Kidney epithelial cell (primary cell): ENCODE measurements around the gene GALNT1. TPM values are rescaled to one million over a fixed set of nuclear protein-coding genes. Genes with fewer than 3 reads are reported as not detected.

Source experiments
- DNase-seq: peaks from one replicate; pipeline ENCODE4 v3.0.0-alpha.2; 2010; ENCODE audit warnings: low read depth
- H3K27me3 ChIP-seq: 2 replicates; pipeline ENCODE4 v1.6.0; 2011; ENCODE audit warnings: low read length; ENCODE audit not compliant: control insufficient read depth, insufficient read depth
- H3K36me3 ChIP-seq: 2 replicates; pipeline ENCODE4 v1.5.1; 2011; ENCODE audit warnings: low read length; ENCODE audit not compliant: control insufficient read depth, insufficient read depth
- H3K4me3 ChIP-seq: 2 replicates; pipeline ENCODE4 v1.5.1; 2011; ENCODE audit warnings: low read depth, mild to moderate bottlenecking, control low read depth, low read length
- CTCF ChIP-seq: IDR thresholded peaks from 2 replicates; pipeline ENCODE4 v1.5.1; 2011; ENCODE audit warnings: mild to moderate bottlenecking, moderate library complexity, low read length, control low read depth, inconsistent platforms; ENCODE audit not compliant: insufficient read depth, poor library complexity, severe bottlenecking
- total RNA-seq: library from RNA; depleted of rRNA; stranded (reverse); fragments of >200 nt; gene quantifications from 2 replicates; pipeline ENCODE4 v1.2.3, GENCODE V29; 2015

Gene GALNT1
- total RNA-seq, 1 donor from 2014 or later = 53.2 TPM

- Histone ChIP-seq H3K36me3 (no peaks in the 10 kb centered on the region), H3K27me3 (no peaks in the 10 kb centered on the region), H3K4me3 (no peak overlapping the region)
- DNase-seq = peak; percentile 81
- no peak for TF ChIP-seq CTCF
Measured at GRCh38 chr18:35616664-35617423, 35.3 kb downstream of the GALNT1 start.

- Histone ChIP-seq H3K27me3 (no peaks in the 10 kb centered on the region), H3K36me3 (no peaks in the 10 kb centered on the region), H3K4me3 (no peak overlapping the region)
- TF ChIP-seq CTCF = no peak
- DNase-seq = no peak
Measured at GRCh38 chr18:35617865-35618264, 36.3 kb downstream of the GALNT1 start.

GRCh38 chr18:35618289-35618688, 36.7 kb downstream of the GALNT1 start:
- Histone ChIP-seq H3K27me3 (no peaks in the 10 kb centered on the region), H3K36me3 (no peaks in the 10 kb centered on the region), H3K4me3 (no peak overlapping the region)
- TF ChIP-seq CTCF = no peak
- DNase-seq = no peak

GRCh38 chr18:35618696-35619095, 37.2 kb downstream of the GALNT1 start:
- TF ChIP-seq CTCF = no peak
- Histone ChIP-seq H3K36me3 (no peaks in the 10 kb centered on the region), H3K4me3 (no peak overlapping the region), H3K27me3 (no peaks in the 10 kb centered on the region)
- no peak for DNase-seq

GRCh38 chr18:35619464-35619863, 37.9 kb downstream of the GALNT1 start:
- no peaks in the 10 kb centered on the region for H3K27me3 ChIP-seq
- H3K36me3 ChIP-seq = no peaks in the 10 kb centered on the region
- no peak for TF ChIP-seq CTCF
- no peak overlapping the region for H3K4me3 ChIP-seq
- no peak for DNase-seq

GRCh38 chr18:35619941-35620340, 38.4 kb downstream of the GALNT1 start:
- Histone ChIP-seq H3K4me3 (no peak overlapping the region), H3K27me3 (no peaks in the 10 kb centered on the region), H3K36me3 (no peaks in the 10 kb centered on the region)
- no peak for TF ChIP-seq CTCF
- no peak for DNase-seq
